HepG2 (cell line): ENCODE data around the gene TMEM167A. TPM values are rescaled to one million over a fixed set of nuclear protein-coding genes. Genes with fewer than 3 reads are reported as not detected.

Experiments used
- ARNTL ChIP-seq: sonication (generic); formaldehyde crosslinking; IDR thresholded peaks from 2 replicates; pipeline ENCODE4 v1.4.0; 2020; ENCODE audit warnings: mild to moderate bottlenecking, missing genetic modification reagents
- BORCS8-MEF2B ChIP-seq: sonication (generic); formaldehyde crosslinking; IDR thresholded peaks from 2 replicates; pipeline ENCODE4 v1.8.0; 2022; ENCODE audit warnings: mild to moderate bottlenecking, missing genetic modification reagents
- CEBPG ChIP-seq: IDR thresholded peaks from 2 replicates; pipeline ENCODE4 v1.6.1; 2016
- GATA4 ChIP-seq: sonication (generic); IDR thresholded peaks from 2 replicates; pipeline ENCODE4 v1.6.1; 2016; ENCODE audit warnings: antibody characterized with exemption, low read depth, borderline replicate concordance
- HBP1 ChIP-seq: IDR thresholded peaks from 2 replicates; pipeline ENCODE4 v1.6.1; 2016; ENCODE audit warnings: low read depth, control low read depth
- KLF16 ChIP-seq, 2 experiments: sonication (generic) in 1 of 2; formaldehyde crosslinking in 1 of 2; IDR thresholded peaks; 2 replicates each; pipeline versions ENCODE4 v1.6.1 to v1.8.0; 2016 to 2023; ENCODE audit warnings: missing genetic modification reagents in 2 of 2, missing compliant biosample characterization in 1 of 2
- LCORL ChIP-seq, 2 experiments: fragments of 450-650 bp in 1 of 2; sonication (generic) in 1 of 2; formaldehyde crosslinking in 1 of 2; IDR thresholded peaks; 2 replicates each; pipeline versions ENCODE4 v1.5.0 to v1.6.1; 2017 to 2020; ENCODE audit warnings: antibody characterized with exemption in 1 of 2, missing genetic modification reagents in 1 of 2
- MED1 ChIP-seq: sonication (generic); formaldehyde crosslinking; IDR thresholded peaks from 2 replicates; pipeline ENCODE4 v1.4.0; 2020; ENCODE audit warnings: missing genetic modification reagents
- NFYB ChIP-seq: sonication (generic); formaldehyde crosslinking; IDR thresholded peaks from 2 replicates; pipeline ENCODE4 v1.4.0; 2020; ENCODE audit warnings: missing genetic modification reagents
- NONO ChIP-seq, 2 experiments: fragments of 450-650 bp in 1 of 2; sonication (generic) in 1 of 2; formaldehyde crosslinking in 1 of 2; IDR thresholded peaks in 1 of 2; conservative IDR thresholded peaks in 1 of 2; 2 replicates each; pipeline versions ENCODE4 v1.6.1 to v1.8.0; 2017 to 2022; ENCODE audit warnings: mild to moderate bottlenecking in 1 of 2, missing genetic modification reagents in 1 of 2, moderate library complexity in 1 of 2
- NR2F1 ChIP-seq, 2 experiments: fragments of 450-650 bp in 1 of 2; formaldehyde crosslinking in 1 of 2; IDR thresholded peaks; 2 replicates each; pipeline versions ENCODE4 v1.5.0 to v1.6.1; 2016 to 2020; ENCODE audit warnings: mild to moderate bottlenecking in 1 of 2, missing compliant biosample characterization in 1 of 2, missing genetic modification reagents in 1 of 2, moderate library complexity in 1 of 2
- RCOR2 ChIP-seq: IDR thresholded peaks from 2 replicates; pipeline ENCODE4 v1.6.1; 2016; ENCODE audit warnings: missing biosample characterization, missing genetic modification reagents
- SCMH1 ChIP-seq: sonication (generic); formaldehyde crosslinking; IDR thresholded peaks from 2 replicates; pipeline ENCODE4 v1.9.0; 2021; ENCODE audit warnings: missing genetic modification reagents, mild to moderate bottlenecking, borderline replicate concordance
- TARDBP ChIP-seq: sonication (generic); formaldehyde crosslinking; IDR thresholded peaks from 2 replicates; pipeline ENCODE4 v1.8.0; 2022; ENCODE audit warnings: mild to moderate bottlenecking, missing genetic modification reagents
- ZBTB7B ChIP-seq: sonication (generic); formaldehyde crosslinking; IDR thresholded peaks from 2 replicates; pipeline ENCODE4 v1.4.0; 2020; ENCODE audit warnings: missing genetic modification reagents
- ZKSCAN8 ChIP-seq: IDR thresholded peaks from 2 replicates; pipeline ENCODE4 v1.6.1; 2016; ENCODE audit warnings: borderline replicate concordance, missing genetic modification reagents, missing compliant biosample characterization
- ZNF44 ChIP-seq: sonication (generic); formaldehyde crosslinking; IDR thresholded peaks from 2 replicates; pipeline ENCODE4 v1.5.1; 2020; ENCODE audit warnings: mild to moderate bottlenecking, missing genetic modification reagents
- ZNF550 ChIP-seq: sonication (generic); formaldehyde crosslinking; IDR thresholded peaks from 2 replicates; pipeline ENCODE4 v1.4.0; 2020; ENCODE audit warnings: mild to moderate bottlenecking, missing genetic modification reagents, borderline replicate concordance
- ZNF598 ChIP-seq: sonication (generic); formaldehyde crosslinking; IDR thresholded peaks from 2 replicates; pipeline ENCODE4 v1.5.1; 2020; ENCODE audit warnings: mild to moderate bottlenecking, missing genetic modification reagents, borderline replicate concordance
- ZNF747 ChIP-seq: sonication (generic); formaldehyde crosslinking; IDR thresholded peaks from 2 replicates; pipeline ENCODE4 v1.8.1; 2023; ENCODE audit warnings: missing genetic modification reagents, mild to moderate bottlenecking, borderline replicate concordance
- ZNF772 ChIP-seq: sonication (generic); formaldehyde crosslinking; IDR thresholded peaks from 2 replicates; pipeline ENCODE4 v1.5.0; 2020; ENCODE audit warnings: mild to moderate bottlenecking, missing genetic modification reagents
- ZNF777 ChIP-seq: sonication (generic); formaldehyde crosslinking; IDR thresholded peaks from 2 replicates; pipeline ENCODE4 v1.4.0; 2020; ENCODE audit warnings: missing genetic modification reagents
- ZSCAN9 ChIP-seq: IDR thresholded peaks from 2 replicates; pipeline ENCODE4 v1.6.1; 2016; ENCODE audit warnings: borderline replicate concordance
- polyA plus RNA-seq, 8 experiments: library from polyadenylated mRNA; depleted of rRNA in 3 of 8; stranded (reverse) in 7 of 8; unstranded in 1 of 8; fragments of >200 nt; fragmentation: Illumina TruSeq in 4 of 8; extraction: Trizol in 4 of 8; gene quantifications; 2 replicates each; pipeline versions ENCODE4 v1.2.1 to v1.2.3, GENCODE V29; 2011 to 2016; ENCODE audit warnings: low read depth in 4 of 8, missing spikeins in 1 of 8, mixed read lengths in 1 of 8; ENCODE audit not compliant: insufficient read depth in 1 of 8
- total RNA-seq, 5 experiments: library from RNA; depleted of rRNA; stranded (reverse); fragments of >200 nt; fragmentation: Illumina TruSeq; extraction: Trizol; gene quantifications; 2 replicates each; pipeline ENCODE4 v1.2.3, GENCODE V29; 2016; ENCODE audit warnings: low read depth in 1 of 5
- TF ChIP-seq, protein P1 (sequence below): sonication (generic); formaldehyde crosslinking; IDR thresholded peaks from 2 replicates; pipeline ENCODE4 v1.4.0; 2020; ENCODE audit warnings: missing genetic modification reagents
- TF ChIP-seq, protein P2 (sequence below): sonication (generic); formaldehyde crosslinking; conservative IDR thresholded peaks from 2 replicates; pipeline ENCODE4 v1.4.0; 2020; ENCODE audit warnings: mild to moderate bottlenecking, missing genetic modification reagents, moderate library complexity

TMEM167A gene
- total and polyA plus RNA-seq, 2 of the 13 experiments (the other 11 are each of a cell fraction or from before 2014, with no cell fraction given), result 47.0 to 78.7 TPM

- TF ChIP-seq, protein P1, sequence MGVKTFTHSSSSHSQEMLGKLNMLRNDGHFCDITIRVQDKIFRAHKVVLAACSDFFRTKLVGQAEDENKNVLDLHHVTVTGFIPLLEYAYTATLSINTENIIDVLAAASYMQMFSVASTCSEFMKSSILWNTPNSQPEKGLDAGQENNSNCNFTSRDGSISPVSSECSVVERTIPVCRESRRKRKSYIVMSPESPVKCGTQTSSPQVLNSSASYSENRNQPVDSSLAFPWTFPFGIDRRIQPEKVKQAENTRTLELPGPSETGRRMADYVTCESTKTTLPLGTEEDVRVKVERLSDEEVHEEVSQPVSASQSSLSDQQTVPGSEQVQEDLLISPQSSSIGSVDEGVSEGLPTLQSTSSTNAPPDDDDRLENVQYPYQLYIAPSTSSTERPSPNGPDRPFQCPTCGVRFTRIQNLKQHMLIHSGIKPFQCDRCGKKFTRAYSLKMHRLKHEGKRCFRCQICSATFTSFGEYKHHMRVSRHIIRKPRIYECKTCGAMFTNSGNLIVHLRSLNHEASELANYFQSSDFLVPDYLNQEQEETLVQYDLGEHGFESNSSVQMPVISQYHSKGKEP (CRISPR knock-in tag), result no peak
- TF ChIP-seq ZKSCAN8 (0 out of 2 replicates have a peak, but pooled peaks have one; percentile 53), MED1 (CRISPR knock-in tag) (peak; percentile 75), ARNTL (CRISPR knock-in tag) (peak; percentile 71), SCMH1 (CRISPR knock-in tag) (no peak), ZNF772 (CRISPR knock-in tag) (peak; percentile 56; the same call in 1 of the 2 replicates), HBP1 (CRISPR knock-in tag) (peak; percentile 77; the same call in 1 of the 2 replicates), BORCS8-MEF2B (CRISPR knock-in tag) (no peak), ZNF550 (no peak), ZNF747 (CRISPR knock-in tag) (peak; percentile 28; the same call in 1 of the 2 replicates), ZNF44 (CRISPR knock-in tag) (no peak), ZNF777 (CRISPR knock-in tag) (no peak), GATA4 (peak; percentile 52; the same call in 1 of the 2 replicates), ZSCAN9 (peak; percentile 84; the same call in 1 of the 2 replicates), NR2F1 (CRISPR knock-in tag; IDR thresholded peaks at IDR 0.05) (peak; percentile 69 to 86), RCOR2 (CRISPR knock-in tag) (peak; percentile 82), KLF16 (CRISPR knock-in tag; IDR thresholded peaks at IDR 0.05) (peak in 1 of 2 experiments; percentile 92; a peak in 2 of 4 replicates), ZNF598 (no peak), TARDBP (CRISPR knock-in tag) (peak; percentile 48; the same call in 1 of the 2 replicates), NFYB (no peak), CEBPG (CRISPR knock-in tag) (peak; percentile 42), NONO (IDR thresholded peaks at IDR 0.05) (no peak), NONO (CRISPR knock-in tag; conservative IDR thresholded peaks at IDR 0.05) (0 out of 2 replicates have a peak, but pooled peaks have one; percentile 27), LCORL (IDR thresholded peaks at IDR 0.05) (peak; percentile 60), LCORL (CRISPR knock-in tag; IDR thresholded peaks at IDR 0.05) (peak; percentile 32; the same call in 1 of the 2 replicates), ZBTB7B (CRISPR knock-in tag) (peak; percentile 44; the same call in 1 of the 2 replicates)
- TF ChIP-seq, protein P2, sequence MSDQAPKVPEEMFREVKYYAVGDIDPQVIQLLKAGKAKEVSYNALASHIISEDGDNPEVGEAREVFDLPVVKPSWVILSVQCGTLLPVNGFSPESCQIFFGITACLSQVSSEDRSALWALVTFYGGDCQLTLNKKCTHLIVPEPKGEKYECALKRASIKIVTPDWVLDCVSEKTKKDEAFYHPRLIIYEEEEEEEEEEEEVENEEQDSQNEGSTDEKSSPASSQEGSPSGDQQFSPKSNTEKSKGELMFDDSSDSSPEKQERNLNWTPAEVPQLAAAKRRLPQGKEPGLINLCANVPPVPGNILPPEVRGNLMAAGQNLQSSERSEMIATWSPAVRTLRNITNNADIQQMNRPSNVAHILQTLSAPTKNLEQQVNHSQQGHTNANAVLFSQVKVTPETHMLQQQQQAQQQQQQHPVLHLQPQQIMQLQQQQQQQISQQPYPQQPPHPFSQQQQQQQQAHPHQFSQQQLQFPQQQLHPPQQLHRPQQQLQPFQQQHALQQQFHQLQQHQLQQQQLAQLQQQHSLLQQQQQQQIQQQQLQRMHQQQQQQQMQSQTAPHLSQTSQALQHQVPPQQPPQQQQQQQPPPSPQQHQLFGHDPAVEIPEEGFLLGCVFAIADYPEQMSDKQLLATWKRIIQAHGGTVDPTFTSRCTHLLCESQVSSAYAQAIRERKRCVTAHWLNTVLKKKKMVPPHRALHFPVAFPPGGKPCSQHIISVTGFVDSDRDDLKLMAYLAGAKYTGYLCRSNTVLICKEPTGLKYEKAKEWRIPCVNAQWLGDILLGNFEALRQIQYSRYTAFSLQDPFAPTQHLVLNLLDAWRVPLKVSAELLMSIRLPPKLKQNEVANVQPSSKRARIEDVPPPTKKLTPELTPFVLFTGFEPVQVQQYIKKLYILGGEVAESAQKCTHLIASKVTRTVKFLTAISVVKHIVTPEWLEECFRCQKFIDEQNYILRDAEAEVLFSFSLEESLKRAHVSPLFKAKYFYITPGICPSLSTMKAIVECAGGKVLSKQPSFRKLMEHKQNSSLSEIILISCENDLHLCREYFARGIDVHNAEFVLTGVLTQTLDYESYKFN (CRISPR knock-in tag), result peak; percentile 83
These were observed 7.9 kb upstream of the TMEM167A start (continued) for GRCh38 chr5:83085106-83085505.
